Adipocyte (in vitro differentiated cells): ENCODE results near the gene EDRF1.

Experiments used
- DNase-seq: peaks from one replicate; pipeline ENCODE4 v3.0.0-alpha.2; 2015; ENCODE audit warnings: low read depth
- H3K27me3 ChIP-seq: replicated peaks from 2 replicates; pipeline ENCODE4 v1.7.0; 2013; ENCODE audit warnings: mild to moderate bottlenecking, low read length, moderate library complexity; ENCODE audit not compliant: control insufficient read depth, insufficient read depth
- H3K36me3 ChIP-seq: 2 replicates; pipeline ENCODE4 v1.7.0; 2013; ENCODE audit warnings: low read length, mild to moderate bottlenecking, moderate library complexity; ENCODE audit not compliant: control insufficient read depth, insufficient read depth, severe bottlenecking
- H3K4me1 ChIP-seq: 2 replicates; pipeline ENCODE4 v1.7.0; 2013; ENCODE audit warnings: mild to moderate bottlenecking, low read length, moderate library complexity; ENCODE audit not compliant: control insufficient read depth, insufficient read depth
- H3K4me3 ChIP-seq: 2 replicates; pipeline ENCODE4 v1.7.0; 2013; ENCODE audit warnings: mild to moderate bottlenecking, low read length, moderate library complexity
- H3K9ac ChIP-seq: 2 replicates; pipeline ENCODE4 v1.7.0; 2013; ENCODE audit warnings: mild to moderate bottlenecking, low read length, moderate library complexity
- H3K9me3 ChIP-seq: 2 replicates; pipeline ENCODE4 v1.7.0; 2013; ENCODE audit warnings: mild to moderate bottlenecking, low read length, moderate library complexity; ENCODE audit not compliant: control insufficient read depth

Gene EDRF1

DNA sequence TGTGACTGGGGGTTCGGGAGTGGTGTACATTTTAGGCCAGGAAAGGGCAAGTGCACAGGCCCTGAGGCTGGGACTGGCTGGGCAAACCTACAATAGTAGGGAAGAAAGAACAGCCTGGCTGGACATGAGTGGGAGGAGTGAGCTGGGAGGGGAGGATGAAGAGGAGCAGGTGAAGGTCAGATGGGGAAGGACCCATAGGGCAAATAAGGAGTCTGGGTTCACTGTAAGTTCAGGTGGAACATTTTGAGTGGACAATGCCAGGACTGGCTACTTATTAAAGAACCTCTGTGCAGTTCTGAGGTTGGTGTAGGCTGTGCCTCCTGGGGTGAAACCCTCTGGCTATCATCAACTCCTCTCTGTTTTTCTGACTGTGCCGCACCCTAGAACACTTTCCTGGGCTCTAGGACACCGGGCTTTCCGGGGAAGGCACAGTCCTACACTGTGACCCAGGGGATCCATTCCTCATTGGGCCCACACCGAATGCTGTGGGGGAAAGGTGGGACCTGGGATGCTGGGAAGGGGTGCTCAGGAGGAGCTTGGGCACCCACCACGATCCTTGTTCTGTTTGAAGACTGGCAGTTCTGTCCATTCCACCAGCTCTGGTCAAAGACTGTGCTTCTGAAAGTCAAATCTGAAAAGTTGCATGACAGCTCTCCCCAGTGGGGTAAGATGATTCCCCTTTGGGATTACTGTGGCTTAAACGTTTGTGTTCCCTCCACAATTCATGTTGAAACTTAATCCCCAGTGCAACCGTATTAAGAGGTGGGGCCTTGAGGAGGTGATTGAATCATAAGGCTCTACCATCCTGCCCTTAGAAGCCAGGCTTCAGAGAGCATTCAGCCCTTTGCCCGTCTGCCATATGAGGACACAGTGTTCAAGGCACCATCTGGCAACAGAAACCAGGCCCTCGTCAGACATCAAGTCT, 60.2 kb downstream of the EDRF1 start:
- no peak for DNase-seq
- no peak overlapping the region for H3K9ac ChIP-seq
- no peak overlapping the region for H3K4me3 ChIP-seq
- no peaks in the 10 kb centered on the region for H3K36me3 ChIP-seq
- H3K9me3 ChIP-seq, result no peaks in the 10 kb centered on the region
- H3K27me3 ChIP-seq, result no peaks in the 10 kb centered on the region
- H3K4me1 ChIP-seq, result no peaks in the 10 kb centered on the region

DNA sequence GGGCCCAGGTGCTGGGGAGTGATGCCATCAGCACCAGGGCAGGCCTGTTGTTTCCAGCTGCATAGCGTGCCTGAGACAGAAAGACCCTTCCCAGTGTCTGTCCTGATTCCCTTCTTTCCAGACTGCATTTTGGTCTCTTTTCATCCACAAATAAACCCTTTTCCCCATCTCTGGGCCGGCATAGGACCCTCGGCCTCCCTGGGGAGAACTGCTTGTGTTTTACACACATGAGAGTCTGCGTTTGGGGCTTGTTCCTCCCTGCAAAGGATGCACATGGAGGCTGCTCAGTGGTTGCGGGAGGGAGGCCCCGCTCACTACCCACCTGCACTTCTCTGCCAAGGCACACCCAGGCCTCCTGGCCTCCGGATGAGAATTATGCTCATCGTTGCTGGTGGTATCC, 61.9 kb downstream of the EDRF1 start:
- DNase-seq, result no peak
- no peak overlapping the region for H3K4me3 ChIP-seq
- H3K27me3 ChIP-seq, result no peaks in the 10 kb centered on the region
- H3K9me3 ChIP-seq, result no peaks in the 10 kb centered on the region
- no peaks in the 10 kb centered on the region for H3K36me3 ChIP-seq
- no peaks in the 10 kb centered on the region for H3K4me1 ChIP-seq
- no peak overlapping the region for H3K9ac ChIP-seq

DNA sequence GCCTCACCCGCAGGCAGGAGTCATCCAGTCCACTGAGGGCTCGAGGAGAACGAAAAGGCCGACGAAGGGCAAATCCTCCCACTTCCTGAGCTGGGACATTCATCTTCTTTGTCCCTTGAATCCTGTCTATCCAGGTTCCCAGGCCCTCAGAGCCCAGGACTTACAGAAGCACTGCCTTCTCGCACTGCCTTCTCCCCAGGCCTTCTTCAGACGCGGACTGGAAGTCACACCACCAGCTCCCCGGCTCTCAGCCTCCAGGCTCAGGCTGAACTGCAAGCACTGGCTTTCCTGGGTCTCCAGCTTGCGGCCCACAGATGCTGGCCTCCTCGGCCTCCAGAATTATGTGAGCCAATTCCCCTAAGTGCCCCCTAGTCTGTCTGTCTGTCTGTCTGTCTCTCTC, 62.5 kb downstream of the EDRF1 start:
- H3K36me3 ChIP-seq, result no peaks in the 10 kb centered on the region
- H3K9me3 ChIP-seq, result no peaks in the 10 kb centered on the region
- H3K4me3 ChIP-seq, result no peak overlapping the region
- H3K4me1 ChIP-seq, result no peaks in the 10 kb centered on the region
- no peak for DNase-seq
- no peaks in the 10 kb centered on the region for H3K27me3 ChIP-seq
- H3K9ac ChIP-seq, result no peak overlapping the region

DNA sequence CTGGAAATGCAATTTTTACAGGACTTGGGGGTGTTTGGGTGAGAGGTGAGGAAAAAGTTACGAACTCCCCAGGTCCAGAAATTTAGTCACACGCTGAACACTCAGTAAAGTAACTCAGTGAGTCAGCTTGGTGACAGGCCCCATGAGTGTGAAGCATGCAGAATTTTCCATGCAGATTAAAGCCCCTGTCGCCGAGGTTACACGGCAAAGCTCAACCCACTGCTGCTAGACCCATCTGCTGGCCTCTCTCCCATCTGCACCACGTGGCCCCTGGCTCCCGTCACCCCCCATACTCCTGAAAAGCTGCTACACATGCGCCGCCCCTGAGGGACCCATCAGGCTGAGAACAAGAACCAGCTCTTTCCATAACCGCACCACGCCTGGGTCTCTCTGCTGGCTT, 63.1 kb downstream of the EDRF1 start:
- Histone ChIP-seq H3K9ac (no peak overlapping the region), H3K36me3 (no peaks in the 10 kb centered on the region), H3K27me3 (no peaks in the 10 kb centered on the region), H3K4me3 (no peak overlapping the region), H3K4me1 (no peaks in the 10 kb centered on the region), H3K9me3 (no peaks in the 10 kb centered on the region)
- no peak for DNase-seq

DNA sequence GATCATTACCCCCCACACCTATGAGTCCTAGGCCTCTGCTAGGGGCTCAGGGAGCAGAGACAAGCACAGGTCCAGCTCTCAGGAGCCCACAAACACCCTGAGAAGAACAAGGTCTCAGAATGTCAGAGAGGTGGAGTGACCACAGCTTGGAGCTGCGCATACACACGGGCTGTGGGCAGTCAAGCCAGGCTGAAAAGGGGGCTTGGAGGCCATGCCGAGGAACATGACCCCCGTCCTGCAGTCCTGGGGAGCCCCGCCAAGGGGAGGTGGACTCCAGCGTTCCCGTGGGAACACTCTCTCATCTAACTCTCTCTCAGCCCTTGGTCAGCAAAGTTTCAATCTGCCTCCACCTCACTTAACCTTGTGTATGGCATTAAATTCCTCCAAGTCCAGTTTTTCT, 63.9 kb downstream of the EDRF1 start:
- Histone ChIP-seq H3K36me3 (peaks cover 6% of the 10 kb centered on the region), H3K27me3 (no peaks in the 10 kb centered on the region), H3K4me3 (no peak overlapping the region), H3K9ac (no peak overlapping the region), H3K4me1 (no peaks in the 10 kb centered on the region), H3K9me3 (no peaks in the 10 kb centered on the region)
- no peak for DNase-seq

DNA sequence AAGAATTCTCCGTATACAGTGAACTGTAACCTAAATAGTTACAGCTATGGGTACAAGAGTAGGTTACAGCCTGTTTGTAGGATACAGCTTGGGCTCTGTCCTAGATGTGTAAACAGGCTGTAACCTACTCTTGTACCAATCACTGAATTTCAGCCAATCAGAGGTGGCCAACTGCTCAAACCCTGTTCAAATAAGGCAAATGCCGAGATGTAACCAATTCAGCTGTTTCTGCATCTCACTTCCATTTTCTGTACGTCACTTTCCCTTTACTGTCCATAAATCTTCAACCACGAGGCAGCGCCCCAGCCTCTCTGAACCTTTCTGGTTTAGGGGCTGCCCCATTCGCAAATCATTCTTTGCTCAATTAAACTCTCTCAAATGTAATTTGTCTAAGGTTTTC, 64.4 kb downstream of the EDRF1 start:
- Histone ChIP-seq H3K4me3 (no peak overlapping the region), H3K9ac (no peak overlapping the region), H3K36me3 (peaks cover 11% of the 10 kb centered on the region), H3K9me3 (no peaks in the 10 kb centered on the region), H3K27me3 (no peaks in the 10 kb centered on the region), H3K4me1 (no peaks in the 10 kb centered on the region)
- DNase-seq, result no peak

DNA sequence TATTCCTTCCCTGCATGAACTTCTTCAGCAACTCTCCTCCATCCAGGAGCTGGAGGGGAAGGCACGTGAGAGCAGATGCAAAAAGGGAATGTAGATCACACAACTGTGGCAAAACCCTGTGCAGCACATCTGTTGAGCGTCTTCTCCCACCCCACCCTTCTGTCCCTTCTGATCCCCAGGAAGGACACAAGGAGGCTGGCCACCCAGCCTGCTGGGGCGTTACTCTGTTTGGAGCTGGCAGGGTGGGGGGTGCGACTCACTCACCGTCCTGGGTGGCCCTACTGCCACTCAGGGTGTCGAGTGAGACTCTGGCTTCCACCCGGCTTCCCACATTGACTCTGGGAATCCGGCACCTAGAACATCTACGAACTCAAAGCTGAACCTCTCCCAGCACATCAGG, 66.3 kb downstream of the EDRF1 start:
- H3K27me3 ChIP-seq, result no peaks in the 10 kb centered on the region
- H3K9ac ChIP-seq, result no peak overlapping the region
- no peaks in the 10 kb centered on the region for H3K4me1 ChIP-seq
- H3K4me3 ChIP-seq, result no peak overlapping the region
- H3K36me3 ChIP-seq, result peaks cover 24% of the 10 kb centered on the region
- H3K9me3 ChIP-seq, result no peaks in the 10 kb centered on the region
- DNase-seq, result no peak

DNA sequence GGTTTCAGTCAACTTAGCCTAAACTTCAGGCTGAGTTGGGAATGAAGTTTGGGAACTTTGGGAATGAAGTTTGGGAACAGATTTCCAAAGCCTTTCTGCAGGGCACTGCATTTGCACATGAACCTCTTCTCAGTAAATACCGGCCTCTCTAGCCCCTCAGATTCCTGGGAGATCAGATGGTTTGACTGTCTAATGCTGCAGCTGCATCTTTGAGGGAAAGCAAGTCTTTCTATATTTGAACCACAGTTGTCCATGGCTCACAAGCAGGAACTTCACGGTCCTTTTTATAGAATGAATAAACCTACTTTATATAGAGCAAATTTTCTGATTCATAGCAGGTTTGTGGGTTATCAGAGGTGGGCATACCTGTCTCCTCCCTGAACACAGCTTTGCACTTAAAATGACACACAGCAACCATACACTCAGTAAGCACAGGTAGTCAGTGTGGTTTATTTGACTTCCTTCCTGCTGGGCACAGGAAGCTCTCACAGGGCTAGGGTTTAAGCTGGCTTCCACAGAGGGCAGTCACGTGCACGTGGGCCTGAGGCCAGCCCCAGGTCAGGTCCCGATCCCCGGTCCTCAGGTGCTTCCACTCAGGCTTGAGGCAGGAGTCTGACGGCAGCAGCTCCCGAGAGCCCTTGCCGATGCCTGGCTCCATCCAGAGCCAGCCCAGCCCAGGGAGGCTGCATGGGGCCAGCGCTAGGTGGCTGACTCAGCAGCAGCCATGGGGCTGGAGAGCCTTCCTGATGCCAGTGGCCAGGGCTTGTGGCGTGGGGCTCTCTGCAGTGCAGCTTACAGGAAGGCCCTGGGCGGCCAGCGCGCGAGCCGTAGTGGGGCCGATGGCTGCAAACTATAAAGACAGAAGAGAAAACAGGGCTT, 68.9 kb downstream of the EDRF1 start:
- Histone ChIP-seq H3K9ac (no peak overlapping the region), H3K9me3 (no peaks in the 10 kb centered on the region), H3K4me1 (no peaks in the 10 kb centered on the region), H3K36me3 (peaks cover 46% of the 10 kb centered on the region), H3K4me3 (no peak overlapping the region), H3K27me3 (no peaks in the 10 kb centered on the region)
- no peak for DNase-seq

DNA sequence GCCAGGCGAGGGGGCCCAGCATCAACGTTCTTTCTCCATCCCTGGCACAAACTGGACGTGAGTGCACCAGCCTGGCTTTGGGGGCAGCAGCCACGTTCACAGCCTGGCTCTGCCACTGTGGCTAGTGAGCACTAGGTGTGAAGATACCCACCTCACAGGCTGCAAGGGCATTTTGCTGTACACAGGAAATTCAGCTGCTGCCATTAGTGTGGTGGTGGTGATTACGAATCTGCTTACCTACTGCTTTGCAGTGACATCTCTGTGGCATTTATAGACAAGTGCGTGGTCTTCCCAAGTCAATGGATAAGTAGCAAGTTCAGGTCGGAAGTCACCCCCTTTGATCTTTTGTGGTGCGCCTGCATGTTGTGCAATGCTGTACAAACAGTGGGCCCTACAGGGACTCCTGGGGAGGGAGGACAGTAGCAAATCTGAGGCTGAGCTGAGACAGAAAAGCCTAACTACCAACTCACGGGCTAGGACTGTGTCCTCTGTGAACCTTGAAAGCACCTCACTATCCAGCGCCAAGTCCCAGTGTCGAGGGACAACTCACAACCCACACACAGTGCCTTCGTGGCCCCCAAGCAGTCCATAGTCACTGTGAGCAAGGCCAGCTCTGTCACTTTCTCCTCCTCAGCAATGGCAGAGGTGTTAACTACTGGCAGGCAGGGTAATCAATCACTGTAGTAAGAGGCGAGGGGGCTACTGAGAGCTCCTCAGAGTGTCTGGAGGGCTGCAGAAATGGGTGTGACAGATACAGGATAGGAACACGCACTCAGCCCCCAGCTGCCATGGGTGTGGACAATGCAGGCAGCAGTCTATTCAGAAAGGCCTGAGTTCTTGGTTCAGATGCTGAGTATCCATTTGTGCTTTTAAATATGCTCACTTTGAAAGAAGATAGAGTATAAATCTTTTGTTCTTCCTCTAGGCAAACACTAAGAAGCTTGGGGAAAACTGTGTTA, 73.1 kb downstream of the EDRF1 start:
- Histone ChIP-seq H3K9me3 (no peaks in the 10 kb centered on the region), H3K36me3 (peaks cover 88% of the 10 kb centered on the region), H3K27me3 (no peaks in the 10 kb centered on the region), H3K4me3 (no peak overlapping the region), H3K4me1 (no peaks in the 10 kb centered on the region), H3K9ac (no peak overlapping the region)
- no peak for DNase-seq

DNA sequence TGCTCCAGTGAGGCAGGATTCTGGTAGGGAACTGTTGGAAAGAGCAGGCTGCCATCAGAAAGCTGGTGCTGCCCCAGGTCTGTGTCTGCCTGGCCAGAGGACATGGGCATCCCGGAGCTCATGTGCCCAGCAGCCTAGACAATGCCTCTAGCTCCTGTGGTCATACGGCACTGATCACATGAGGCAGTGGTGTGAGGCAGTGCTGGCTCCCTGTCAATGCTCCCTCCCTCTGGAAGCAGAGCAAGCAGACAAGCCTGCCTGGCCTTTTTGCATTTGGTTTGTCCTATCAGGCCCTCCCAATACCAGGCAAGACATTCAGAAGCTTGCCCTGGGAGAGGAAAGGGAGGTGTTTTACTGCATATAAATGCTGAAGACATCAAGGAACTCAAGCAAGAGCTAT, 75.6 kb downstream of the EDRF1 start:
- Histone ChIP-seq H3K4me1 (no peaks in the 10 kb centered on the region), H3K9me3 (no peaks in the 10 kb centered on the region), H3K9ac (no peak overlapping the region), H3K27me3 (no peaks in the 10 kb centered on the region), H3K4me3 (no peak overlapping the region), H3K36me3 (peaks cover 82% of the 10 kb centered on the region)
- DNase-seq, result no peak
